H1 (cell line): ENCODE results near the gene ELFN1. TPM values are rescaled to one million over a fixed set of nuclear protein-coding genes. Genes with fewer than 3 reads are reported as not detected.

Experiments used
- CTCF ChIA-PET: fragments of 300-600 bp; sonication (Branson Sonifier 250); formaldehyde crosslinking; loops from one replicate; lab custom pipeline; 2021; ENCODE audit not compliant: partially characterized antibody; lab: Charles Lee
- POLR2A ChIA-PET: fragments of 300-600 bp; sonication (Branson Sonifier 250); formaldehyde crosslinking; loops from one replicate; lab custom pipeline; 2021; ENCODE audit warnings: inconsistent platforms; ENCODE audit not compliant: partially characterized antibody; lab: Charles Lee
- DNase-seq, 2 experiments: peaks; one replicate each; pipeline versions ENCODE4 v3.0.0 to v3.0.0-alpha.2; 2010 to 2022; ENCODE audit warnings: low spot score in 2 of 2, low read depth in 1 of 2, mixed read lengths in 1 of 2
- FAIRE-seq: peaks from 2 replicates; lab custom pipeline; 2011; peaks lifted over from hg19 to GRCh38; lab: Jason Lieb, UNC
- H2AFZ ChIP-seq: 2 replicates; pipeline ENCODE4 v1.8.1; 2012; ENCODE audit warnings: low read length, inconsistent platforms
- H2AK5ac ChIP-seq: 2 replicates; pipeline ENCODE4 v1.6.1; 2013; ENCODE audit warnings: low read depth, low read length
- H2BK120ac ChIP-seq: replicated peaks from 2 replicates; pipeline ENCODE3; 2013; ENCODE audit warnings: low read depth, low read length, inconsistent platforms
- H2BK12ac ChIP-seq: 2 replicates; pipeline ENCODE4 v1.6.1; 2013; ENCODE audit warnings: low read depth, low read length
- H2BK15ac ChIP-seq: 2 replicates; pipeline ENCODE4 v1.6.1; 2013; ENCODE audit warnings: low read length
- H2BK20ac ChIP-seq: 2 replicates; pipeline ENCODE4 v1.6.1; 2013; ENCODE audit warnings: low read length
- H2BK5ac ChIP-seq: 2 replicates; pipeline ENCODE4 v1.6.1; 2013; ENCODE audit warnings: low read depth, low read length
- H3K14ac ChIP-seq: 2 replicates; pipeline ENCODE4 v1.6.1; 2013; ENCODE audit warnings: inconsistent platforms; ENCODE audit not compliant: insufficient read length
- H3K18ac ChIP-seq: 2 replicates; pipeline ENCODE4 v1.6.1; 2013; ENCODE audit warnings: low read length; ENCODE audit errors: extremely low read depth
- H3K23ac ChIP-seq: 2 replicates; pipeline ENCODE4 v1.6.1; 2013; ENCODE audit warnings: inconsistent platforms; ENCODE audit not compliant: insufficient read length
- H3K23me2 ChIP-seq: 2 replicates; pipeline ENCODE4 v1.6.1; 2013; ENCODE audit warnings: low read depth, low read length
- H3K27ac ChIP-seq: 2 replicates; pipeline ENCODE4 v1.6.1; 2011; ENCODE audit warnings: low read depth, low read length, inconsistent platforms
- H3K27me3 ChIP-seq, 4 experiments: replicated peaks in 1 of 4; 1 replicate in 1 of 4; 2 replicates in 3 of 4; pipeline versions ENCODE4 v1.6.1 to v1.8.1; 2011 to 2013; ENCODE audit warnings: low read length in 3 of 4, mild to moderate bottlenecking in 3 of 4, inconsistent platforms in 2 of 4, mixed read lengths in 2 of 4, moderate library complexity in 1 of 4; ENCODE audit not compliant: control insufficient read depth in 3 of 4, insufficient read depth in 3 of 4; ENCODE audit errors: extremely low read depth in 1 of 4
- H3K36me3 ChIP-seq, 4 experiments: 2 replicates each; pipeline versions ENCODE4 v1.6.1 to v1.8.1; 2011 to 2013; ENCODE audit warnings: mild to moderate bottlenecking in 4 of 4, low read length in 3 of 4, moderate library complexity in 2 of 4, control low read depth in 1 of 4, inconsistent platforms in 1 of 4; ENCODE audit not compliant: insufficient read depth in 4 of 4, control insufficient read depth in 2 of 4
- H3K4ac ChIP-seq: replicated peaks from 2 replicates; pipeline ENCODE3; 2013; ENCODE audit warnings: low read length, low read depth, mixed read lengths, inconsistent platforms; ENCODE audit not compliant: insufficient read length
- H3K4me1 ChIP-seq, 4 experiments: replicated peaks in 1 of 4; 1 replicate in 1 of 4; 2 replicates in 3 of 4; pipeline versions ENCODE4 v1.6.1 to v1.8.1; 2011 to 2013; ENCODE audit warnings: low read length in 3 of 4, inconsistent platforms in 2 of 4, mixed read lengths in 1 of 4; ENCODE audit not compliant: insufficient read depth in 4 of 4, control insufficient read depth in 3 of 4
- H3K4me2 ChIP-seq, 2 experiments: 2 replicates each; pipeline versions ENCODE4 v1.6.1 to v1.8.1; 2011 to 2013; ENCODE audit warnings: low read depth in 2 of 2, low read length in 2 of 2, control low read depth in 1 of 2, inconsistent platforms in 1 of 2, mild to moderate bottlenecking in 1 of 2; ENCODE audit not compliant: insufficient read depth in 1 of 2
- H3K4me3 ChIP-seq, 4 experiments: fragments of 200-600, 300-600 bp in 1 of 4; sonication (generic), shearing (Covaris generic), sonication (Bioruptor Twin) in 1 of 4; 2 replicates each; pipeline versions ENCODE4 v1.5.1 to v1.8.1; 2011 to 2016; ENCODE audit warnings: low read length in 4 of 4, low read depth in 3 of 4, control low read depth in 2 of 4, inconsistent platforms in 2 of 4, mild to moderate bottlenecking in 2 of 4, mixed read lengths in 1 of 4, moderate library complexity in 1 of 4; ENCODE audit not compliant: insufficient read depth in 2 of 4; ENCODE audit errors: extremely low read depth in 1 of 4
- H3K56ac ChIP-seq: replicated peaks from 2 replicates; pipeline ENCODE3; 2013; ENCODE audit warnings: low read depth, mild to moderate bottlenecking, mixed read lengths, low read length, inconsistent platforms; ENCODE audit not compliant: insufficient read length
- H3K79me1 ChIP-seq: 2 replicates; pipeline ENCODE4 v1.6.1; 2013; ENCODE audit warnings: low read depth, low read length, control low read depth
- H3K79me2 ChIP-seq, 2 experiments: 2 replicates each; pipeline versions ENCODE4 v1.6.1 to v1.8.1; 2012 to 2013; ENCODE audit warnings: low read length in 2 of 2, mild to moderate bottlenecking in 2 of 2, inconsistent platforms in 1 of 2; ENCODE audit not compliant: insufficient read depth in 2 of 2, control insufficient read depth in 1 of 2
- H3K9ac ChIP-seq, 4 experiments: replicated peaks in 1 of 4; 1 replicate in 1 of 4; 2 replicates in 3 of 4; pipeline versions ENCODE4 v1.6.1 to v1.8.1; 2011 to 2013; ENCODE audit warnings: low read depth in 3 of 4, low read length in 3 of 4, control low read depth in 2 of 4, mild to moderate bottlenecking in 2 of 4, moderate library complexity in 2 of 4, inconsistent platforms in 1 of 4; ENCODE audit errors: extremely low read depth in 1 of 4
- H3K9me3 ChIP-seq, 2 experiments: 2 replicates each; pipeline versions ENCODE4 v1.6.1 to v1.8.1; 2012 to 2013; ENCODE audit warnings: mild to moderate bottlenecking in 2 of 2, moderate library complexity in 2 of 2, control low read depth in 1 of 2, inconsistent platforms in 1 of 2, low read depth in 1 of 2, low read length in 1 of 2, mixed read lengths in 1 of 2; ENCODE audit not compliant: insufficient read depth in 2 of 2
- H4K20me1 ChIP-seq, 2 experiments: replicated peaks in 1 of 2; 2 replicates each; pipeline versions ENCODE3 to v1.8.1; 2011 to 2013; ENCODE audit warnings: inconsistent platforms in 2 of 2, low read length in 2 of 2, mild to moderate bottlenecking in 1 of 2; ENCODE audit not compliant: insufficient read depth in 2 of 2, control insufficient read depth in 1 of 2
- H4K5ac ChIP-seq: 2 replicates; pipeline ENCODE4 v1.6.1; 2013; ENCODE audit warnings: low read length, low read depth, mixed read lengths, inconsistent platforms; ENCODE audit not compliant: insufficient read length
- H4K8ac ChIP-seq: 2 replicates; pipeline ENCODE4 v1.8.0; 2013; ENCODE audit warnings: mild to moderate bottlenecking, moderate library complexity, low read length, inconsistent platforms; ENCODE audit not compliant: insufficient read depth; ENCODE audit errors: extremely low read depth
- H4K91ac ChIP-seq: replicated peaks from 2 replicates; pipeline ENCODE3; 2013; ENCODE audit warnings: low read length, mixed read lengths, inconsistent platforms; ENCODE audit not compliant: insufficient read length
- ASH2L ChIP-seq: fragments of 200-600, 300-600 bp; sonication (generic); IDR thresholded peaks from one replicate; pipeline ENCODE4 v1.7.1; 2017; ENCODE audit warnings: low read length
- EP300 ChIP-seq, 2 experiments: IDR thresholded peaks; 1 replicate in 1 of 2; 2 replicates in 1 of 2; pipeline ENCODE4 v1.6.1; 2011 to 2012; ENCODE audit warnings: low read depth in 2 of 2, low read length in 2 of 2, mild to moderate bottlenecking in 2 of 2, borderline replicate concordance in 1 of 2, inconsistent platforms in 1 of 2, moderate library complexity in 1 of 2
- FOSL1 ChIP-seq: IDR thresholded peaks from 2 replicates; pipeline ENCODE4 v1.6.1; 2011; ENCODE audit warnings: mild to moderate bottlenecking, low read depth, low read length, moderate library complexity; ENCODE audit not compliant: insufficient read depth
- HDAC6 ChIP-seq: IDR thresholded peaks from one replicate; pipeline ENCODE4 v1.7.1; 2012; ENCODE audit warnings: low read depth, mild to moderate bottlenecking, inconsistent platforms, low read length, moderate library complexity
- JUN ChIP-seq: IDR thresholded peaks from 2 replicates; pipeline ENCODE4 v1.6.1; 2011; ENCODE audit warnings: low read depth, mild to moderate bottlenecking, improper control_type of control experiment, low read length
- JUND ChIP-seq: IDR thresholded peaks from 2 replicates; pipeline ENCODE4 v1.6.1; 2011; ENCODE audit warnings: mild to moderate bottlenecking, improper control_type of control experiment, low read length
- SIN3A ChIP-seq, 2 experiments: IDR thresholded peaks in 1 of 2; conservative IDR thresholded peaks in 1 of 2; 2 replicates each; pipeline ENCODE4 v1.6.1; 2011 to 2012; ENCODE audit warnings: low read length in 2 of 2, improper control_type of control experiment in 1 of 2, low read depth in 1 of 2, mild to moderate bottlenecking in 1 of 2
- SP4 ChIP-seq: IDR thresholded peaks from 2 replicates; pipeline ENCODE4 v1.6.1; 2012; ENCODE audit warnings: low read length, inconsistent platforms
- TAF7 ChIP-seq: optimal IDR thresholded peaks from 2 replicates; pipeline ENCODE3; 2011; ENCODE audit warnings: low read depth, mild to moderate bottlenecking, inconsistent platforms, low read length, moderate library complexity, borderline replicate concordance
- YY1 ChIP-seq: IDR thresholded peaks from 2 replicates; pipeline ENCODE4 v1.6.1; 2011; ENCODE audit warnings: low read depth, mild to moderate bottlenecking, low read length
- ZNF274 ChIP-seq: IDR thresholded peaks from 2 replicates; pipeline ENCODE4 v1.7.0; 2012; ENCODE audit warnings: low read length, borderline replicate concordance; ENCODE audit errors: extremely low read depth
- WGBS, 2 experiments: shearing (Covaris generic) in 1 of 2; methylation state at CpG; one replicate each; pipeline versions ENCODE4 v1.1.6 to v1.1.7; 2013 to 2015; ENCODE audit warnings: low lambda C conversion rate in 2 of 2, mixed read lengths in 2 of 2, inconsistent platforms in 1 of 2, low coverage in 1 of 2, missing lambda C conversion rate in 1 of 2; ENCODE audit not compliant: insufficient replicate concordance in 2 of 2, insufficient coverage in 1 of 2, insufficient read length in 1 of 2; ENCODE audit errors: extremely low coverage in 1 of 2, missing lambda C conversion rate in 1 of 2; 5-methylcytosine and 5-hydroxymethylcytosine counted together
- polyA plus RNA-seq, 7 experiments: library from polyadenylated mRNA; depleted of rRNA in 3 of 7; stranded (reverse) in 5 of 7; unstranded in 2 of 7; fragments of >200 nt in 5 of 7; fragments of 200-250 nt in 2 of 7; gene quantifications; 1 replicate in 5 of 7; 2 replicates in 1 of 7; 4 replicates in 1 of 7; pipeline versions ENCODE4 v1.2.1 to v1.2.3, GENCODE V29; 2011 to 2013; ENCODE audit warnings: missing spikeins in 2 of 7, mixed read lengths in 2 of 7
- total RNA-seq: library from RNA; stranded (reverse); fragmentation: NEBNext Ultra II Directional; extraction: Animal tissue kit (Norgen Biotek cat#: 25700); gene quantifications from 2 replicates; pipeline ENCODE4 v1.2.1, GENCODE V29; 2021
- TF ChIP-seq, protein P1 (sequence below), 3 experiments: IDR thresholded peaks; 1 replicate in 2 of 3; 2 replicates in 1 of 3; pipeline versions ENCODE4 v1.5.1 to v1.6.1; 2011; ENCODE audit warnings: low read length in 3 of 3, mild to moderate bottlenecking in 3 of 3, inconsistent platforms in 2 of 3, low read depth in 1 of 3, moderate library complexity in 1 of 3; ENCODE audit not compliant: insufficient read depth in 1 of 3; ENCODE audit errors: control extremely low read depth in 1 of 3

The ELFN1 gene
- total and polyA plus RNA-seq, 2 of the 8 experiments (the other 6 are each of a cell fraction or from before 2014, with no cell fraction given), result 2.0 to 4.5 TPM

GRCh38 chr7:1748839-1749173, 78.7 kb downstream of the ELFN1 start:
- Histone ChIP-seq H2BK120ac (no peak overlapping the region), H4K91ac (no peak overlapping the region), H3K9ac (no peak overlapping the region), H3K4me1 (peaks cover 0 to 4% (median 1%) of the 10 kb centered on the region in 4 experiments; a peak in 1 of 7 replicates), H3K4me2 (no peak overlapping the region), H2BK12ac (no peak overlapping the region), H3K36me3 (no peaks in the 10 kb centered on the region), H3K9me3 (no peaks in the 10 kb centered on the region), H3K79me2 (no peaks in the 10 kb centered on the region), H3K18ac (no peak overlapping the region; the same call in 1 of the 2 replicates), H3K56ac (no peak overlapping the region), H4K8ac (no peak overlapping the region), H3K23me2 (no peaks in the 10 kb centered on the region), H2BK15ac (no peak overlapping the region), H2AK5ac (0 out of 2 replicates have a peak overlapping the region, but pooled peaks have one; percentile 75), H4K5ac (no peak overlapping the region), H3K27ac (no peak overlapping the region), H3K79me1 (no peaks in the 10 kb centered on the region), H3K4me3 (no peak overlapping the region), H2BK20ac (no peak overlapping the region), H3K27me3 (no peaks in the 10 kb centered on the region), H3K14ac (no peak overlapping the region), H4K20me1 (peaks cover 0 to 2% of the 10 kb centered on the region in 2 experiments), H2BK5ac (no peak overlapping the region), H3K4ac (no peak overlapping the region), H3K23ac (no peak overlapping the region), H2AFZ (no peak overlapping the region)
- no peak for FAIRE-seq
- POLR2A ChIA-PET, result no interaction called here
- no peak for DNase-seq
- CTCF ChIA-PET, result interaction anchor here (0.5 to 1.1 kb wide), 3 partner anchors 19 to 94 kb away, joined by 3 read pairs; no protein-coding TSS in a partner anchor
- 83% methylated on average over 4 of the region's 8 CpGs; no CpG with 5 or more reads in 1 of the 2 experiments for WGBS, 2 experiments
- TF ChIP-seq, protein P1, sequence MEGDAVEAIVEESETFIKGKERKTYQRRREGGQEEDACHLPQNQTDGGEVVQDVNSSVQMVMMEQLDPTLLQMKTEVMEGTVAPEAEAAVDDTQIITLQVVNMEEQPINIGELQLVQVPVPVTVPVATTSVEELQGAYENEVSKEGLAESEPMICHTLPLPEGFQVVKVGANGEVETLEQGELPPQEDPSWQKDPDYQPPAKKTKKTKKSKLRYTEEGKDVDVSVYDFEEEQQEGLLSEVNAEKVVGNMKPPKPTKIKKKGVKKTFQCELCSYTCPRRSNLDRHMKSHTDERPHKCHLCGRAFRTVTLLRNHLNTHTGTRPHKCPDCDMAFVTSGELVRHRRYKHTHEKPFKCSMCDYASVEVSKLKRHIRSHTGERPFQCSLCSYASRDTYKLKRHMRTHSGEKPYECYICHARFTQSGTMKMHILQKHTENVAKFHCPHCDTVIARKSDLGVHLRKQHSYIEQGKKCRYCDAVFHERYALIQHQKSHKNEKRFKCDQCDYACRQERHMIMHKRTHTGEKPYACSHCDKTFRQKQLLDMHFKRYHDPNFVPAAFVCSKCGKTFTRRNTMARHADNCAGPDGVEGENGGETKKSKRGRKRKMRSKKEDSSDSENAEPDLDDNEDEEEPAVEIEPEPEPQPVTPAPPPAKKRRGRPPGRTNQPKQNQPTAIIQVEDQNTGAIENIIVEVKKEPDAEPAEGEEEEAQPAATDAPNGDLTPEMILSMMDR (IDR thresholded peaks at IDR 0.05; ENCODE audit: control extremely low read depth in 1 of 3, insufficient read depth in 1 of 3, low read depth in 1 of 3, low read length in 3 of 3), result no peak
- TF ChIP-seq ASH2L, result no peak
- TF ChIP-seq SIN3A (conservative IDR thresholded peaks at IDR 0.05 in 1 of 2, IDR thresholded peaks at IDR 0.05 in 1 of 2; ENCODE audit: low read depth in 1 of 2, low read length in 2 of 2), result no peak
- no peak for TF ChIP-seq YY1
- no peak for TF ChIP-seq HDAC6
- no peak for TF ChIP-seq JUN
- no peak for TF ChIP-seq ZNF274
- TF ChIP-seq SP4, result no peak
- no peak for TF ChIP-seq TAF7
- TF ChIP-seq EP300 (IDR thresholded peaks at IDR 0.05; ENCODE audit: borderline replicate concordance in 1 of 2, low read depth in 2 of 2, low read length in 2 of 2), result no peak
- no peak for TF ChIP-seq FOSL1
- no peak for TF ChIP-seq JUND
